CD14-positive monocyte (primary cell): ENCODE measurements around the gene GPR34. TPM values are rescaled to one million over a fixed set of nuclear protein-coding genes. Genes with fewer than 3 reads are reported as not detected.

Experiments
- DNase-seq, 3 donors: peaks; one replicate each; pipeline ENCODE4 v3.0.0-alpha.2; 2011 to 2022
- H2AFZ ChIP-seq: 2 replicates; pipeline ENCODE4 v1.6.0; 2012; ENCODE audit warnings: mild to moderate bottlenecking, low read depth, low read length, inconsistent platforms; ENCODE audit not compliant: insufficient read depth, poor library complexity, severe bottlenecking
- H3K27ac ChIP-seq, 2 donors: 1 replicate in 1 of 2; 2 replicates in 1 of 2; pipeline ENCODE4 v1.5.1; 2012 to 2013; ENCODE audit warnings: low read length in 2 of 2, control low read depth in 1 of 2, inconsistent platforms in 1 of 2, low read depth in 1 of 2, mild to moderate bottlenecking in 1 of 2
- H3K27me3 ChIP-seq, 2 donors: one replicate each; pipeline versions ENCODE4 v1.6.0 to v1.6.1; 2011 to 2013; ENCODE audit warnings: low read length in 2 of 2; ENCODE audit not compliant: control insufficient read depth in 2 of 2, insufficient read depth in 2 of 2
- H3K36me3 ChIP-seq, 2 donors: replicated peaks in 1 of 2; 1 replicate in 1 of 2; 2 replicates in 1 of 2; pipeline versions ENCODE4 v1.5.1 to v1.6.1; 2012 to 2013; ENCODE audit warnings: low read length in 2 of 2, control low read depth in 1 of 2, inconsistent platforms in 1 of 2, mild to moderate bottlenecking in 1 of 2; ENCODE audit not compliant: insufficient read depth in 2 of 2, control insufficient read depth in 1 of 2
- H3K4me1 ChIP-seq, 2 donors: 1 replicate in 1 of 2; 2 replicates in 1 of 2; pipeline versions ENCODE4 v1.5.1 to v1.6.1; 2012 to 2013; ENCODE audit warnings: low read length in 2 of 2, control low read depth in 1 of 2, inconsistent platforms in 1 of 2, mild to moderate bottlenecking in 1 of 2, moderate library complexity in 1 of 2; ENCODE audit not compliant: insufficient read depth in 2 of 2, control insufficient read depth in 1 of 2
- H3K4me2 ChIP-seq: replicated peaks from 2 replicates; pipeline ENCODE3; 2012; ENCODE audit warnings: low read length, moderate library complexity, mild to moderate bottlenecking; ENCODE audit not compliant: poor library complexity, severe bottlenecking; ENCODE audit errors: extremely low read depth
- H3K4me3 ChIP-seq, 3 experiments: fragments of 200-600 bp in 1 of 3; sonication (generic) in 1 of 3; replicated peaks in 1 of 3; 1 replicate in 2 of 3; 2 replicates in 1 of 3; pipeline ENCODE4 v1.5.1; 2011 to 2013; ENCODE audit warnings: low read length in 3 of 3, mild to moderate bottlenecking in 3 of 3, control low read depth in 2 of 3, low read depth in 2 of 3, inconsistent platforms in 1 of 3, moderate library complexity in 1 of 3
- H3K79me2 ChIP-seq: 2 replicates; pipeline ENCODE4 v1.6.0; 2012; ENCODE audit warnings: mild to moderate bottlenecking, control low read depth, inconsistent platforms, low read length, moderate library complexity; ENCODE audit not compliant: insufficient read depth
- H3K9ac ChIP-seq: 2 replicates; pipeline ENCODE4 v1.6.0; 2017; ENCODE audit warnings: low read length, mild to moderate bottlenecking; ENCODE audit not compliant: insufficient read depth, poor library complexity, severe bottlenecking
- H3K9me3 ChIP-seq, 2 donors: replicated peaks in 1 of 2; 1 replicate in 1 of 2; 2 replicates in 1 of 2; pipeline versions ENCODE4 v1.5.1 to v1.6.1; 2012 to 2013; ENCODE audit warnings: low read length in 2 of 2, control low read depth in 1 of 2; ENCODE audit not compliant: control insufficient read depth in 1 of 2, insufficient read depth in 1 of 2
- H4K20me1 ChIP-seq: 2 replicates; pipeline ENCODE4 v1.6.0; 2012; ENCODE audit warnings: mild to moderate bottlenecking, low read length, control low read depth, moderate library complexity; ENCODE audit not compliant: insufficient read depth
- H3K27ac Mint-ChIP-seq, 7 donors: one replicate each; pipeline ENCODE4 v1.8.0; 2020; ENCODE audit warnings: mild to moderate bottlenecking in 7 of 7, mixed read lengths in 7 of 7, moderate library complexity in 6 of 7, inconsistent platforms in 2 of 7
- H3K27me3 Mint-ChIP-seq, 3 donors: one replicate each; pipeline ENCODE4 v1.8.0; 2021 to 2022; ENCODE audit warnings: low read depth in 3 of 3, mild to moderate bottlenecking in 3 of 3, mixed read lengths in 3 of 3, moderate library complexity in 3 of 3, inconsistent platforms in 1 of 3
- H3K36me3 Mint-ChIP-seq, 2 donors: one replicate each; pipeline ENCODE4 v1.8.0; 2020; ENCODE audit warnings: mixed read lengths in 2 of 2, inconsistent platforms in 1 of 2, mild to moderate bottlenecking in 1 of 2
- H3K4me1 Mint-ChIP-seq: one replicate; pipeline ENCODE4 v1.8.0; 2020; ENCODE audit warnings: mild to moderate bottlenecking, mixed read lengths
- H3K4me3 Mint-ChIP-seq, 2 donors: one replicate each; pipeline ENCODE4 v1.8.0; 2020; ENCODE audit warnings: mild to moderate bottlenecking in 2 of 2, mixed read lengths in 2 of 2, moderate library complexity in 1 of 2
- H3K9me3 Mint-ChIP-seq, 7 donors: one replicate each; pipeline ENCODE4 v1.8.0; 2020 to 2022; ENCODE audit warnings: mixed read lengths in 7 of 7, mild to moderate bottlenecking in 6 of 7, moderate library complexity in 6 of 7, inconsistent platforms in 2 of 7
- WGBS: methylation state at CpG from one replicate; pipeline ENCODE4 v1.1.5; 2013; ENCODE audit warnings: missing lambda C conversion rate; ENCODE audit not compliant: insufficient coverage; 5-methylcytosine and 5-hydroxymethylcytosine counted together
- intact Hi-C, 2 donors: fragments of 100-400 bp; cut with micrococcal nuclease; formaldehyde crosslinking; loops; one replicate each; pipeline versions ENCODE4 v1.15.0 to v1.15.1; 2023
- polyA plus RNA-seq, 3 donors: library from polyadenylated mRNA; depleted of rRNA in 1 of 3; unstranded in 2 of 3; stranded (reverse) in 1 of 3; fragments of 300-500 nt in 2 of 3; fragments of >200 nt in 1 of 3; fragmentation: Illumina TruSeq in 2 of 3; gene quantifications; 1 replicate in 2 of 3; 2 replicates in 1 of 3; pipeline ENCODE4 v1.2.3, GENCODE V29; 2012 to 2021
- TF ChIP-seq, protein P1 (sequence below): fragments of 200-600 bp; IDR thresholded peaks from one replicate; pipeline ENCODE4 v1.8.0; 2022; ENCODE audit warnings: antibody characterized with exemption, mild to moderate bottlenecking

The GPR34 gene
- polyA plus RNA-seq, 3 donors, result 6.1 to 20.3 (median 14.8) TPM

DNA sequence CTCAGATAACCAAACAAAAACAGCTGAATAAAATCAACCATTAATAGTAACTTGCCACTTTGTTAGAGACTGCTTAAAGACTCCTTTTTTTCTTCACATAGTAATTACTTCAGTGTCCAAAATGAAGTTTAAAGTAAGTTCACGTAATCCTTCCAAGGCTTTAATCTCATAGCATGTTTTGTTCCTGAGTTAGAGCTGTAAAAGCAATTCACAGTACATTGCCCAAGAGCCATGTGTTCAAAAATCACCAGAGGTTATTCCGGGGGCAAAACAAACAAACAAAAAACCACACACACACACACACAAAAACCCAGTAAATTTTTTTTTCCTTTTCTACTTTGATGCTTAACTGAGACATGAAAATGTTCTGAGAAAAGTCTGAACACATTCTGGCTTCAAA is 41.3 kb downstream of the GPR34 start:
- Histone ChIP-seq H3K36me3 (no peaks in the 10 kb centered on the region), H3K27ac (no peak overlapping the region), H3K4me2 (no peak overlapping the region), H3K9me3 (no peaks in the 10 kb centered on the region), H3K9ac (no peak overlapping the region), H3K4me3 (no peak overlapping the region), H3K79me2 (no peaks in the 10 kb centered on the region), H3K27me3 (peaks cover 0 to 2% of the 10 kb centered on the region in 2 donors), H2AFZ (no peak overlapping the region), H4K20me1 (no peaks in the 10 kb centered on the region), H3K4me1 (peaks cover 9 to 10% of the 10 kb centered on the region in 2 donors)
- H3K4me3 Mint-ChIP-seq, result no peak overlapping the region
- no peak overlapping the region for H3K27ac Mint-ChIP-seq
- peaks cover 23% of the 10 kb centered on the region for H3K4me1 Mint-ChIP-seq
- H3K36me3 Mint-ChIP-seq, result peaks cover 1 to 4% of the 10 kb centered on the region in 2 donors
- no CpG with 5 or more reads among the region's 2 CpGs for WGBS
- TF ChIP-seq, protein P1, sequence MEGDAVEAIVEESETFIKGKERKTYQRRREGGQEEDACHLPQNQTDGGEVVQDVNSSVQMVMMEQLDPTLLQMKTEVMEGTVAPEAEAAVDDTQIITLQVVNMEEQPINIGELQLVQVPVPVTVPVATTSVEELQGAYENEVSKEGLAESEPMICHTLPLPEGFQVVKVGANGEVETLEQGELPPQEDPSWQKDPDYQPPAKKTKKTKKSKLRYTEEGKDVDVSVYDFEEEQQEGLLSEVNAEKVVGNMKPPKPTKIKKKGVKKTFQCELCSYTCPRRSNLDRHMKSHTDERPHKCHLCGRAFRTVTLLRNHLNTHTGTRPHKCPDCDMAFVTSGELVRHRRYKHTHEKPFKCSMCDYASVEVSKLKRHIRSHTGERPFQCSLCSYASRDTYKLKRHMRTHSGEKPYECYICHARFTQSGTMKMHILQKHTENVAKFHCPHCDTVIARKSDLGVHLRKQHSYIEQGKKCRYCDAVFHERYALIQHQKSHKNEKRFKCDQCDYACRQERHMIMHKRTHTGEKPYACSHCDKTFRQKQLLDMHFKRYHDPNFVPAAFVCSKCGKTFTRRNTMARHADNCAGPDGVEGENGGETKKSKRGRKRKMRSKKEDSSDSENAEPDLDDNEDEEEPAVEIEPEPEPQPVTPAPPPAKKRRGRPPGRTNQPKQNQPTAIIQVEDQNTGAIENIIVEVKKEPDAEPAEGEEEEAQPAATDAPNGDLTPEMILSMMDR, result no peak
- no peaks in the 10 kb centered on the region for H3K9me3 Mint-ChIP-seq
- intact Hi-C loops, result no loop called here
- no peak for DNase-seq
- H3K27me3 Mint-ChIP-seq, result peaks cover 0 to 6% (median 1%) of the 10 kb centered on the region in 3 donors

- no peak for DNase-seq
- Histone ChIP-seq H3K9ac (no peak overlapping the region), H3K4me3 (no peak overlapping the region), H3K36me3 (no peaks in the 10 kb centered on the region), H3K27me3 (peaks cover 0 to 2% of the 10 kb centered on the region in 2 donors), H2AFZ (no peak overlapping the region), H3K4me2 (no peak overlapping the region), H3K4me1 (peaks cover 9 to 10% of the 10 kb centered on the region in 2 donors), H4K20me1 (no peaks in the 10 kb centered on the region), H3K9me3 (no peaks in the 10 kb centered on the region), H3K27ac (no peak overlapping the region), H3K79me2 (no peaks in the 10 kb centered on the region)
- no peak overlapping the region for H3K4me3 Mint-ChIP-seq
- peak overlapping the region in 1 of 7 donors; percentile 4 for H3K27ac Mint-ChIP-seq
- H3K9me3 Mint-ChIP-seq, result no peaks in the 10 kb centered on the region
- WGBS, result no CpG with 5 or more reads among the region's 2 CpGs
- H3K4me1 Mint-ChIP-seq, result peaks cover 25% of the 10 kb centered on the region
- TF ChIP-seq, protein P1, result no peak
- peaks cover 0 to 6% (median 0%) of the 10 kb centered on the region in 3 donors for H3K27me3 Mint-ChIP-seq
- intact Hi-C loops, result no loop called here
- H3K36me3 Mint-ChIP-seq, result peaks cover 0 to 1% of the 10 kb centered on the region in 2 donors
Observed at GRCh38 chrX:41732260-41732659, 43.5 kb downstream of the GPR34 start.
